Astrocyte (in vitro differentiated cells and primary cell): ENCODE data around the gene CCDC146. TPM values are rescaled to one million over a fixed set of nuclear protein-coding genes. Genes with fewer than 3 reads are reported as not detected.

Experiments
- DNase-seq: peaks from one replicate; pipeline ENCODE4 v3.0.0-alpha.2; 2010; ENCODE audit warnings: low read depth
- FAIRE-seq: peaks from 2 replicates; lab custom pipeline; 2011; peaks lifted over from hg19 to GRCh38; lab: Jason Lieb, UNC
- H2AFZ ChIP-seq: 2 replicates; pipeline ENCODE4 v1.6.0; 2012; ENCODE audit warnings: low read depth, low read length, inconsistent platforms
- H3K27ac ChIP-seq: 2 replicates; pipeline ENCODE4 v1.5.1; 2011; ENCODE audit warnings: low read depth, low read length, inconsistent platforms
- H3K27me3 ChIP-seq: 2 replicates; pipeline ENCODE4 v1.6.0; 2011; ENCODE audit warnings: low read length, inconsistent platforms; ENCODE audit not compliant: insufficient read depth
- H3K36me3 ChIP-seq: 2 replicates; pipeline ENCODE4 v1.5.1; 2011; ENCODE audit warnings: low read length, inconsistent platforms; ENCODE audit not compliant: insufficient read depth
- H3K4me1 ChIP-seq: 2 replicates; pipeline ENCODE4 v1.5.1; 2011; ENCODE audit warnings: low read length, inconsistent platforms; ENCODE audit not compliant: insufficient read depth
- H3K4me2 ChIP-seq: 2 replicates; pipeline ENCODE4 v1.6.0; 2012; ENCODE audit warnings: low read length, inconsistent platforms
- H3K4me3 ChIP-seq: 2 replicates; pipeline ENCODE4 v1.5.1; 2011; ENCODE audit warnings: low read depth, mild to moderate bottlenecking, low read length, inconsistent platforms; ENCODE audit not compliant: insufficient read depth
- H3K79me2 ChIP-seq: 2 replicates; pipeline ENCODE4 v1.6.0; 2012; ENCODE audit warnings: mild to moderate bottlenecking, low read length, inconsistent platforms; ENCODE audit not compliant: insufficient read depth
- H3K9ac ChIP-seq: 2 replicates; pipeline ENCODE4 v1.6.0; 2012; ENCODE audit warnings: mild to moderate bottlenecking, low read length, inconsistent platforms
- H3K9me3 ChIP-seq: 2 replicates; pipeline ENCODE4 v1.5.1; 2012; ENCODE audit warnings: low read depth, mild to moderate bottlenecking, low read length, inconsistent platforms; ENCODE audit not compliant: insufficient read depth
- H4K20me1 ChIP-seq: 2 replicates; pipeline ENCODE4 v1.6.0; 2012; ENCODE audit warnings: low read length, inconsistent platforms; ENCODE audit not compliant: insufficient read depth
- H3K27ac Mint-ChIP-seq: one replicate; pipeline ENCODE4 v1.8.0; 2021; ENCODE audit warnings: mild to moderate bottlenecking, mixed read lengths; ENCODE audit not compliant: unreplicated experiment
- H3K27me3 Mint-ChIP-seq: one replicate; pipeline ENCODE4 v1.8.0; 2021; ENCODE audit warnings: low read depth, mixed read lengths; ENCODE audit not compliant: unreplicated experiment
- H3K36me3 Mint-ChIP-seq: one replicate; pipeline ENCODE4 v1.8.0; 2021; ENCODE audit warnings: low read depth, mixed read lengths; ENCODE audit not compliant: unreplicated experiment
- H3K4me1 Mint-ChIP-seq: one replicate; pipeline ENCODE4 v1.8.0; 2021; ENCODE audit warnings: low read depth, mixed read lengths; ENCODE audit not compliant: unreplicated experiment
- H3K4me3 Mint-ChIP-seq: one replicate; pipeline ENCODE4 v1.8.0; 2021; ENCODE audit warnings: mild to moderate bottlenecking, moderate library complexity, mixed read lengths; ENCODE audit not compliant: unreplicated experiment
- H3K9me3 Mint-ChIP-seq: one replicate; pipeline ENCODE4 v1.8.0; 2021; ENCODE audit warnings: mild to moderate bottlenecking, mixed read lengths; ENCODE audit not compliant: unreplicated experiment
- EZH2 ChIP-seq: IDR thresholded peaks from 2 replicates; pipeline ENCODE4 v1.6.1; 2012; ENCODE audit warnings: mild to moderate bottlenecking, low read length, inconsistent platforms; ENCODE audit not compliant: insufficient read depth
- total RNA-seq: library from RNA; stranded (reverse); gene quantifications from 2 replicates; pipeline ENCODE4 v1.2.1, GENCODE V29; 2021
- TF ChIP-seq, protein P1 (sequence below): IDR thresholded peaks from 2 replicates; pipeline ENCODE4 v1.5.1; 2011; ENCODE audit warnings: low read depth, mild to moderate bottlenecking, inconsistent platforms, low read length, moderate library complexity; ENCODE audit not compliant: insufficient read depth

CCDC146 gene
- total RNA-seq, 1 donor from 2014 or later: 2.0 TPM

DNA sequence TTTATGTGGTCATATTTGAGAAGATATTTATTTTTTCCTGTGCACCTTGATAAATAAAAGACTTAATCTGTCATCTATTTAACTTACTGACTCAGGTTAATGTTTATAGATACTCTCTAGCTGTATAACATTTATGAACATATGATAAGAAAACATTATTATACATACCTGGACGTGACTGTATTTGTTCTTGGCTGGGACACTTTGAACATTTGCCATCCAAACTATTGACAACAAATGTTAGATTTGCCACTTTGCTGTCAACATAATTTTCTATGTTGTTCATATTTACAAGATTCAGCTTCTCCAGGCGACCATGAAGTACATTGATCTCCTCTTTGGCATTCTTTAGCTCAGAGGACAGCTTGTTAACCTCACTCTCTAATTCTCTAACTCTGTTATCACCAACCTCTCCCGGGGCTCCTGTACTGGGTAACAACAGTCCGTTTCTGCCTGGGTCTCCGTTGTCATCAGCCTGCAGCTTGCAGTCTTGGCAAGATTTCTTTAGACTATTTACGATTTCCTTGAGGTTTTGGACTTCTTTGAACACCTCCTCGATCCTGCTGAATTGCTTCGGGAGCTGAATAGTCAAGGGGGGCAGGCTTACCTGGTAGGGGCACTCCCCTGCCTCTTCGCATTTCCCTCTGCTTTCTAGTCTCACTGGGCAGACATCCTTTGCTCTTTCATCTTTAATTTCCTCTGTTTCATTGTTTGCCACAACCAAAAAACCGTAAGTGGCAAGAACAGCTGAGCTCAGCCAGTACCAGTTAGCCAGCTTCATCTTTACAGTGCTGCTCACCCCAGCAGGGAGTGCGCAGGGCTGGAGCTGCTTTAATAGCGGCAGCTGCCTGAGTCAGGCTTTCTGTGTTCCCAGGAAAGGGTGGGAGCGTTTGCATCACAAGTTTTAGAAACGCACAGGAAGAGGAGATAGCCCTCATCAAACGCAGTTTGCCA lies 76.9 kb downstream of the CCDC146 start, which contains the start of gene FGL2:
Gene FGL2 (minus strand): TSS at position 807 of the 954 bp plus-strand sequence. CDS start 26 bp downstream, at position 781.
- H3K4me3 ChIP-seq: peak within 1 kb of the TSS; percentile 32
- H3K27ac Mint-ChIP-seq: no peak within 1 kb of the TSS
- no peak within 1 kb of the TSS for H3K27ac ChIP-seq
- no peaks in the 10 kb centered on the region for H3K27me3 ChIP-seq
- peaks cover 8% of the 10 kb centered on the region for H3K27me3 Mint-ChIP-seq
- H3K9me3 ChIP-seq: no peaks in the 10 kb centered on the region
- H3K4me3 Mint-ChIP-seq: no peak within 1 kb of the TSS
- H3K4me2 ChIP-seq: peak within 1 kb of the TSS; percentile 83
- H3K9me3 Mint-ChIP-seq: no peaks in the 10 kb centered on the region
- peak within 1 kb of the TSS; percentile 36 for H2AFZ ChIP-seq
- DNase-seq (peak; percentile 35), FAIRE-seq (no peak)
- no peaks in the 10 kb centered on the region for H3K79me2 ChIP-seq
- TF ChIP-seq EZH2: no peak
- TF ChIP-seq, protein P1, sequence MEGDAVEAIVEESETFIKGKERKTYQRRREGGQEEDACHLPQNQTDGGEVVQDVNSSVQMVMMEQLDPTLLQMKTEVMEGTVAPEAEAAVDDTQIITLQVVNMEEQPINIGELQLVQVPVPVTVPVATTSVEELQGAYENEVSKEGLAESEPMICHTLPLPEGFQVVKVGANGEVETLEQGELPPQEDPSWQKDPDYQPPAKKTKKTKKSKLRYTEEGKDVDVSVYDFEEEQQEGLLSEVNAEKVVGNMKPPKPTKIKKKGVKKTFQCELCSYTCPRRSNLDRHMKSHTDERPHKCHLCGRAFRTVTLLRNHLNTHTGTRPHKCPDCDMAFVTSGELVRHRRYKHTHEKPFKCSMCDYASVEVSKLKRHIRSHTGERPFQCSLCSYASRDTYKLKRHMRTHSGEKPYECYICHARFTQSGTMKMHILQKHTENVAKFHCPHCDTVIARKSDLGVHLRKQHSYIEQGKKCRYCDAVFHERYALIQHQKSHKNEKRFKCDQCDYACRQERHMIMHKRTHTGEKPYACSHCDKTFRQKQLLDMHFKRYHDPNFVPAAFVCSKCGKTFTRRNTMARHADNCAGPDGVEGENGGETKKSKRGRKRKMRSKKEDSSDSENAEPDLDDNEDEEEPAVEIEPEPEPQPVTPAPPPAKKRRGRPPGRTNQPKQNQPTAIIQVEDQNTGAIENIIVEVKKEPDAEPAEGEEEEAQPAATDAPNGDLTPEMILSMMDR: no peak
- no peaks in the 10 kb centered on the region for H4K20me1 ChIP-seq
- peak within 1 kb of the TSS; percentile 38 for H3K9ac ChIP-seq
- H3K4me1 Mint-ChIP-seq: no peaks in the 10 kb centered on the region
- no peaks in the 10 kb centered on the region for H3K36me3 Mint-ChIP-seq
- peaks cover 3% of the 10 kb centered on the region for H3K4me1 ChIP-seq
- no peaks in the 10 kb centered on the region for H3K36me3 ChIP-seq

GRCh38 chr7:77200542-77200941 lies 78.1 kb downstream of the CCDC146 start:
- Histone ChIP-seq H3K9me3 (no peaks in the 10 kb centered on the region), H3K27ac (no peak overlapping the region), H4K20me1 (no peaks in the 10 kb centered on the region), H3K9ac (no peak overlapping the region), H3K4me2 (no peak overlapping the region), H3K4me3 (no peak overlapping the region), H3K79me2 (no peaks in the 10 kb centered on the region), H3K27me3 (no peaks in the 10 kb centered on the region), H3K4me1 (peaks cover 3% of the 10 kb centered on the region), H3K36me3 (no peaks in the 10 kb centered on the region), H2AFZ (no peak overlapping the region)
- Mint-ChIP-seq H3K4me3 (no peak overlapping the region), H3K36me3 (no peaks in the 10 kb centered on the region), H3K27ac (no peak overlapping the region), H3K27me3 (peaks cover 8% of the 10 kb centered on the region), H3K9me3 (no peaks in the 10 kb centered on the region), H3K4me1 (no peaks in the 10 kb centered on the region)
- no peak for FAIRE-seq
- TF ChIP-seq, protein P1: no peak
- no peak for TF ChIP-seq EZH2
- DNase-seq: no peak
